Breast epithelium (tissue), 4 donors: ENCODE measurements around the gene FZD7. TPM values are rescaled to one million over a fixed set of nuclear protein-coding genes. Genes with fewer than 3 reads are reported as not detected.
A peak's percentile ranks its signal among the peaks of the same experiment; 100 is the strongest.

ENCODE experiments used
- DNase-seq, 2 donors: peaks; one replicate each; pipeline ENCODE4 v3.0.0-alpha.2; 2019; ENCODE audit warnings: low spot score in 2 of 2
- H3K27ac ChIP-seq, 2 donors: fragments of 200-600 bp; sonication (generic) in 1 of 2; one replicate each; pipeline ENCODE4 v1.5.1; 2016 to 2019; ENCODE audit warnings: mild to moderate bottlenecking in 1 of 2
- H3K27me3 ChIP-seq, 2 donors: fragments of 200-600 bp; sonication (generic) in 1 of 2; one replicate each; pipeline versions ENCODE4 v1.5.1 to v1.6.0; 2017 to 2019; ENCODE audit warnings: control low read depth in 1 of 2, mild to moderate bottlenecking in 1 of 2
- H3K36me3 ChIP-seq: fragments of 200-600 bp; one replicate; pipeline ENCODE4 v1.5.1; 2019
- H3K4me1 ChIP-seq, 2 donors: fragments of 200-600 bp; sonication (generic); one replicate each; pipeline ENCODE4 v1.5.1; 2016 to 2019; ENCODE audit warnings: control low read depth in 1 of 2
- H3K4me3 ChIP-seq, 3 donors: fragments of 200-600 bp; sonication (generic); 1 replicate in 2 of 3; 2 replicates in 1 of 3; pipeline ENCODE4 v1.5.1; 2016 to 2019; ENCODE audit warnings: mild to moderate bottlenecking in 3 of 3, moderate library complexity in 2 of 3
- H3K9me3 ChIP-seq, 2 donors: fragments of 200-600 bp; sonication (generic) in 1 of 2; one replicate each; pipeline ENCODE4 v1.5.1; 2016 to 2019; ENCODE audit warnings: control low read depth in 1 of 2
- CTCF ChIP-seq, 3 donors: fragments of 450-650 bp; IDR thresholded peaks; one replicate each; pipeline ENCODE4 v1.5.1; 2016 to 2017; ENCODE audit warnings: antibody characterized with exemption in 3 of 3, mild to moderate bottlenecking in 3 of 3, moderate library complexity in 3 of 3
- POLR2A ChIP-seq: fragments of 450-650 bp; IDR thresholded peaks from one replicate; pipeline ENCODE4 v1.6.1; 2016; ENCODE audit warnings: antibody characterized with exemption, mild to moderate bottlenecking, moderate library complexity
- POLR2AphosphoS5 ChIP-seq, 3 donors: sonication (generic); formaldehyde crosslinking; IDR thresholded peaks; one replicate each; pipeline ENCODE4 v1.6.1; 2017; ENCODE audit warnings: antibody characterized with exemption in 3 of 3
- intact Hi-C: fragments of 100-400 bp; cut with DNase I; formaldehyde crosslinking; loops from one replicate; pipeline ENCODE4 v1.15.1; 2023; ENCODE audit warnings: low total_unique reads
- total RNA-seq, 3 donors: library from RNA; depleted of rRNA; stranded (reverse); fragments of >200 nt; gene quantifications; one replicate each; pipeline ENCODE4 v1.1.0, GENCODE V29; 2016

Gene FZD7
- total RNA-seq, 3 donors from 2014 or later, result 12.5 to 41.4 (median 26.5) TPM

GRCh38 chr2:202031246-202031951, 2.3 kb upstream of the FZD7 start:
- Histone ChIP-seq H3K4me1 (no peaks in the 10 kb centered on the region), H3K9me3 (no peaks in the 10 kb centered on the region), H3K27me3 (no peaks in the 10 kb centered on the region), H3K27ac (peak overlapping the region; percentile 99), H3K36me3 (no peaks in the 10 kb centered on the region), H3K4me3 (peak overlapping the region in 2 of 3 donors; percentile 84 to 92)
- intact Hi-C loops, result no loop called here
- no peak for TF ChIP-seq POLR2AphosphoS5 (IDR thresholded peaks at IDR 0.05)
- TF ChIP-seq POLR2A, result no peak
- TF ChIP-seq CTCF (IDR thresholded peaks at IDR 0.05), result no peak
- no peak for DNase-seq

- H3K4me1 ChIP-seq, result no peaks in the 10 kb centered on the region
- peak; percentile 61 to 66 for DNase-seq
- intact Hi-C loops, result no loop called here
Observed at GRCh38 chr2:202032846-202033316, 774 bp upstream of the FZD7 start.

GRCh38 chr2:202034249-202035088, 814 bp downstream of the FZD7 start:
- no peaks in the 10 kb centered on the region for H3K9me3 ChIP-seq
- peak overlapping the region; percentile 99 for H3K27ac ChIP-seq
- no peaks in the 10 kb centered on the region for H3K4me1 ChIP-seq
- H3K27me3 ChIP-seq, result no peaks in the 10 kb centered on the region
- no peaks in the 10 kb centered on the region for H3K36me3 ChIP-seq
- H3K4me3 ChIP-seq, result peak overlapping the region; percentile 60 to 92 (median 84)
- no peak for DNase-seq
- intact Hi-C loops, result no loop called here
- TF ChIP-seq POLR2A (no peak), POLR2AphosphoS5 (IDR thresholded peaks at IDR 0.05) (no peak), CTCF (IDR thresholded peaks at IDR 0.05) (no peak)

More at GRCh38 chr2:202032846-202033316, 774 bp upstream of the FZD7 start:
- Histone ChIP-seq H3K9me3 (no peaks in the 10 kb centered on the region), H3K4me3 (peak overlapping the region; percentile 60 to 92 (median 84)), H3K36me3 (no peaks in the 10 kb centered on the region), H3K27ac (peak overlapping the region; percentile 99), H3K27me3 (no peaks in the 10 kb centered on the region)
- TF ChIP-seq POLR2AphosphoS5 (IDR thresholded peaks at IDR 0.05) (peak in 1 of 3 donors; percentile 31), POLR2A (no peak), CTCF (IDR thresholded peaks at IDR 0.05) (no peak)

GRCh38 chr2:202035089-202035940, 1.7 kb downstream of the FZD7 start:
- Histone ChIP-seq H3K4me1 (no peaks in the 10 kb centered on the region), H3K36me3 (no peaks in the 10 kb centered on the region), H3K27me3 (no peaks in the 10 kb centered on the region), H3K27ac (peak overlapping the region; percentile 99), H3K9me3 (no peaks in the 10 kb centered on the region), H3K4me3 (peak overlapping the region; percentile 60 to 92 (median 84))
- intact Hi-C loops, result no loop called here
- TF ChIP-seq CTCF (IDR thresholded peaks at IDR 0.05) (peak; percentile 45 to 64 (median 48)), POLR2AphosphoS5 (IDR thresholded peaks at IDR 0.05) (peak in 1 of 3 donors; percentile 75), POLR2A (no peak)
- peak; percentile 63 to 65 for DNase-seq
